IPS DF 4.7 (cell line): ENCODE data around the gene RRAGA.
"Not testable (repeated sequence)": the region's sequence is repeated elsewhere in the genome, so short reads cannot be mapped to it uniquely, and the experiment has no call there.

Experiments used
- DNase-seq: peaks from one replicate; pipeline ENCODE4 v3.0.0-alpha.2; 2013; ENCODE audit warnings: low spot score; ENCODE audit errors: extremely low read depth

The RRAGA gene

GRCh38 chr9:19048966-19049916 lies at the start of gene RRAGA:
RRAGA (plus strand) TSS chr9:19049427; CDS start chr9:19049660, 233 bp downstream.
- peak; percentile 96 for DNase-seq

GRCh38 chr9:19000133-19000532 lies 49.1 kb upstream of the RRAGA start:
- DNase-seq, result no peak

- DNase-seq, result no peak
Measured at GRCh38 chr9:19009391-19009965, 39.7 kb upstream of the RRAGA start.

- no peak for DNase-seq
Measured at GRCh38 chr9:19018201-19018600, 31.0 kb upstream of the RRAGA start.

GRCh38 chr9:19020886-19021455 lies 28.3 kb upstream of the RRAGA start:
- DNase-seq, result no peak

GRCh38 chr9:19021649-19022048 lies 27.6 kb upstream of the RRAGA start:
- DNase-seq, result not testable (repeated sequence)

GRCh38 chr9:19022206-19022605 lies 27.0 kb upstream of the RRAGA start:
- DNase-seq, result no peak

- DNase-seq, result no peak
Measured at GRCh38 chr9:19023078-19023477, 26.1 kb upstream of the RRAGA start.

GRCh38 chr9:19026375-19026774 lies 22.9 kb upstream of the RRAGA start:
- no peak for DNase-seq

- DNase-seq, result no peak
Measured at GRCh38 chr9:19027825-19028224, 21.4 kb upstream of the RRAGA start.

- no peak for DNase-seq
Measured at GRCh38 chr9:19028835-19029451, 20.3 kb upstream of the RRAGA start.

- no peak for DNase-seq
Measured at GRCh38 chr9:19030899-19031298, 18.3 kb upstream of the RRAGA start.

- no peak for DNase-seq
Measured at GRCh38 chr9:19032406-19032805, 16.8 kb upstream of the RRAGA start.

GRCh38 chr9:19033015-19033414 lies 16.2 kb upstream of the RRAGA start, which contains the start of gene SAXO1:
SAXO1 (minus strand) TSS chr9:19033209; CDS start chr9:19032908, 301 bp downstream.
- DNase-seq, result no peak

- DNase-seq, result no peak
Measured at GRCh38 chr9:19036611-19037010, 12.6 kb upstream of the RRAGA start.

- DNase-seq, result no peak
Measured at GRCh38 chr9:19049917-19050636, 850 bp downstream of the RRAGA start.

- no peak for DNase-seq
Measured at GRCh38 chr9:19050637-19051591, 1.7 kb downstream of the RRAGA start.

GRCh38 chr9:19057033-19057432 lies 7.8 kb downstream of the RRAGA start:
- no peak for DNase-seq

GRCh38 chr9:19074229-19074628 lies 25.0 kb downstream of the RRAGA start:
- no peak for DNase-seq

- no peak for DNase-seq
Measured at GRCh38 chr9:19074836-19075235, 25.6 kb downstream of the RRAGA start.
